ENCODE data around the gene KIF4A. TPM values are rescaled to one million over a fixed set of nuclear protein-coding genes. Genes with fewer than 3 reads are reported as not detected.

Gene KIF4A
- total RNA-seq, 1 experiment from 2014 or later = 36.2 TPM

- no peak overlapping the region for H3K27ac Mint-ChIP-seq
These were observed 137.5 kb downstream of the KIF4A start for GRCh38 chrX:70427365-70427764.

More at GRCh38 chrX:70427365-70427764, 137.5 kb downstream of the KIF4A start:
- no peak for DNase-seq (ENCODE audit: low spot score)
- Mint-ChIP-seq H3K36me3 (peaks cover 8% of the 10 kb centered on the region), H3K9me3 (no peaks in the 10 kb centered on the region), H3K4me1 (peaks cover 10% of the 10 kb centered on the region), H3K4me3 (no peak overlapping the region), H3K27me3 (ENCODE audit: low read depth) (no peaks in the 10 kb centered on the region; the same call in 1 of the 2 replicates)
- POLR2A ChIA-PET = no interaction called here
- ATAC-seq = no peak
- no peak for TF ChIP-seq IRF2 (CRISPR knock-in tag; IDR thresholded peaks at IDR 0.05; ENCODE audit: borderline replicate concordance, low read depth)
- TF ChIP-seq, protein P1, sequence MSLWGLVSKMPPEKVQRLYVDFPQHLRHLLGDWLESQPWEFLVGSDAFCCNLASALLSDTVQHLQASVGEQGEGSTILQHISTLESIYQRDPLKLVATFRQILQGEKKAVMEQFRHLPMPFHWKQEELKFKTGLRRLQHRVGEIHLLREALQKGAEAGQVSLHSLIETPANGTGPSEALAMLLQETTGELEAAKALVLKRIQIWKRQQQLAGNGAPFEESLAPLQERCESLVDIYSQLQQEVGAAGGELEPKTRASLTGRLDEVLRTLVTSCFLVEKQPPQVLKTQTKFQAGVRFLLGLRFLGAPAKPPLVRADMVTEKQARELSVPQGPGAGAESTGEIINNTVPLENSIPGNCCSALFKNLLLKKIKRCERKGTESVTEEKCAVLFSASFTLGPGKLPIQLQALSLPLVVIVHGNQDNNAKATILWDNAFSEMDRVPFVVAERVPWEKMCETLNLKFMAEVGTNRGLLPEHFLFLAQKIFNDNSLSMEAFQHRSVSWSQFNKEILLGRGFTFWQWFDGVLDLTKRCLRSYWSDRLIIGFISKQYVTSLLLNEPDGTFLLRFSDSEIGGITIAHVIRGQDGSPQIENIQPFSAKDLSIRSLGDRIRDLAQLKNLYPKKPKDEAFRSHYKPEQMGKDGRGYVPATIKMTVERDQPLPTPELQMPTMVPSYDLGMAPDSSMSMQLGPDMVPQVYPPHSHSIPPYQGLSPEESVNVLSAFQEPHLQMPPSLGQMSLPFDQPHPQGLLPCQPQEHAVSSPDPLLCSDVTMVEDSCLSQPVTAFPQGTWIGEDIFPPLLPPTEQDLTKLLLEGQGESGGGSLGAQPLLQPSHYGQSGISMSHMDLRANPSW (CRISPR knock-in tag; conservative IDR thresholded peaks at IDR 0.05; ENCODE audit: low read depth) = no peak
- TF ChIP-seq, protein P2, sequence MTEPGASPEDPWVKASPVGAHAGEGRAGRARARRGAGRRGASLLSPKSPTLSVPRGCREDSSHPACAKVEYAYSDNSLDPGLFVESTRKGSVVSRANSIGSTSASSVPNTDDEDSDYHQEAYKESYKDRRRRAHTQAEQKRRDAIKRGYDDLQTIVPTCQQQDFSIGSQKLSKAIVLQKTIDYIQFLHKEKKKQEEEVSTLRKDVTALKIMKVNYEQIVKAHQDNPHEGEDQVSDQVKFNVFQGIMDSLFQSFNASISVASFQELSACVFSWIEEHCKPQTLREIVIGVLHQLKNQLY (CRISPR knock-in tag; IDR thresholded peaks at IDR 0.05) = no peak
- TF ChIP-seq JAZF1 (CRISPR knock-in tag; IDR thresholded peaks at IDR 0.05) = no peak
- no peak for TF ChIP-seq NR2C2 (CRISPR knock-in tag; IDR thresholded peaks at IDR 0.05)
- TF ChIP-seq, protein P3, sequence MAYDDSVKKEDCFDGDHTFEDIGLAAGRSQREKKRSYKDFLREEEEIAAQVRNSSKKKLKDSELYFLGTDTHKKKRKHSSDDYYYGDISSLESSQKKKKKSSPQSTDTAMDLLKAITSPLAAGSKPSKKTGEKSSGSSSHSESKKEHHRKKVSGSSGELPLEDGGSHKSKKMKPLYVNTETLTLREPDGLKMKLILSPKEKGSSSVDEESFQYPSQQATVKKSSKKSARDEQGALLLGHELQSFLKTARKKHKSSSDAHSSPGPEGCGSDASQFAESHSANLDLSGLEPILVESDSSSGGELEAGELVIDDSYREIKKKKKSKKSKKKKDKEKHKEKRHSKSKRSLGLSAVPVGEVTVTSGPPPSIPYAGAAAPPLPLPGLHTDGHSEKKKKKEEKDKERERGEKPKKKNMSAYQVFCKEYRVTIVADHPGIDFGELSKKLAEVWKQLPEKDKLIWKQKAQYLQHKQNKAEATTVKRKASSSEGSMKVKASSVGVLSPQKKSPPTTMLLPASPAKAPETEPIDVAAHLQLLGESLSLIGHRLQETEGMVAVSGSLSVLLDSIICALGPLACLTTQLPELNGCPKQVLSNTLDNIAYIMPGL (CRISPR knock-in tag; IDR thresholded peaks at IDR 0.05) = no peak
- no peak for TF ChIP-seq ELF4 (CRISPR knock-in tag; IDR thresholded peaks at IDR 0.05; ENCODE audit: low read depth)
- TF ChIP-seq, protein P4, sequence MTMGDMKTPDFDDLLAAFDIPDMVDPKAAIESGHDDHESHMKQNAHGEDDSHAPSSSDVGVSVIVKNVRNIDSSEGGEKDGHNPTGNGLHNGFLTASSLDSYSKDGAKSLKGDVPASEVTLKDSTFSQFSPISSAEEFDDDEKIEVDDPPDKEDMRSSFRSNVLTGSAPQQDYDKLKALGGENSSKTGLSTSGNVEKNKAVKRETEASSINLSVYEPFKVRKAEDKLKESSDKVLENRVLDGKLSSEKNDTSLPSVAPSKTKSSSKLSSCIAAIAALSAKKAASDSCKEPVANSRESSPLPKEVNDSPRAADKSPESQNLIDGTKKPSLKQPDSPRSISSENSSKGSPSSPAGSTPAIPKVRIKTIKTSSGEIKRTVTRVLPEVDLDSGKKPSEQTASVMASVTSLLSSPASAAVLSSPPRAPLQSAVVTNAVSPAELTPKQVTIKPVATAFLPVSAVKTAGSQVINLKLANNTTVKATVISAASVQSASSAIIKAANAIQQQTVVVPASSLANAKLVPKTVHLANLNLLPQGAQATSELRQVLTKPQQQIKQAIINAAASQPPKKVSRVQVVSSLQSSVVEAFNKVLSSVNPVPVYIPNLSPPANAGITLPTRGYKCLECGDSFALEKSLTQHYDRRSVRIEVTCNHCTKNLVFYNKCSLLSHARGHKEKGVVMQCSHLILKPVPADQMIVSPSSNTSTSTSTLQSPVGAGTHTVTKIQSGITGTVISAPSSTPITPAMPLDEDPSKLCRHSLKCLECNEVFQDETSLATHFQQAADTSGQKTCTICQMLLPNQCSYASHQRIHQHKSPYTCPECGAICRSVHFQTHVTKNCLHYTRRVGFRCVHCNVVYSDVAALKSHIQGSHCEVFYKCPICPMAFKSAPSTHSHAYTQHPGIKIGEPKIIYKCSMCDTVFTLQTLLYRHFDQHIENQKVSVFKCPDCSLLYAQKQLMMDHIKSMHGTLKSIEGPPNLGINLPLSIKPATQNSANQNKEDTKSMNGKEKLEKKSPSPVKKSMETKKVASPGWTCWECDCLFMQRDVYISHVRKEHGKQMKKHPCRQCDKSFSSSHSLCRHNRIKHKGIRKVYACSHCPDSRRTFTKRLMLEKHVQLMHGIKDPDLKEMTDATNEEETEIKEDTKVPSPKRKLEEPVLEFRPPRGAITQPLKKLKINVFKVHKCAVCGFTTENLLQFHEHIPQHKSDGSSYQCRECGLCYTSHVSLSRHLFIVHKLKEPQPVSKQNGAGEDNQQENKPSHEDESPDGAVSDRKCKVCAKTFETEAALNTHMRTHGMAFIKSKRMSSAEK (CRISPR knock-in tag; IDR thresholded peaks at IDR 0.05; ENCODE audit: borderline replicate concordance) = no peak
- no peak for TF ChIP-seq NR1H2 (CRISPR knock-in tag; IDR thresholded peaks at IDR 0.05)
- no peak for TF ChIP-seq ZMAT4 (CRISPR knock-in tag; IDR thresholded peaks at IDR 0.05)
- TF ChIP-seq SOX15 (CRISPR knock-in tag; IDR thresholded peaks at IDR 0.05) = no peak
- TF ChIP-seq, protein P5, sequence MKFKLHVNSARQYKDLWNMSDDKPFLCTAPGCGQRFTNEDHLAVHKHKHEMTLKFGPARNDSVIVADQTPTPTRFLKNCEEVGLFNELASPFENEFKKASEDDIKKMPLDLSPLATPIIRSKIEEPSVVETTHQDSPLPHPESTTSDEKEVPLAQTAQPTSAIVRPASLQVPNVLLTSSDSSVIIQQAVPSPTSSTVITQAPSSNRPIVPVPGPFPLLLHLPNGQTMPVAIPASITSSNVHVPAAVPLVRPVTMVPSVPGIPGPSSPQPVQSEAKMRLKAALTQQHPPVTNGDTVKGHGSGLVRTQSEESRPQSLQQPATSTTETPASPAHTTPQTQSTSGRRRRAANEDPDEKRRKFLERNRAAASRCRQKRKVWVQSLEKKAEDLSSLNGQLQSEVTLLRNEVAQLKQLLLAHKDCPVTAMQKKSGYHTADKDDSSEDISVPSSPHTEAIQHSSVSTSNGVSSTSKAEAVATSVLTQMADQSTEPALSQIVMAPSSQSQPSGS (CRISPR knock-in tag; IDR thresholded peaks at IDR 0.05; ENCODE audit: borderline replicate concordance, low read depth) = no peak
- TF ChIP-seq IRF1 (CRISPR knock-in tag; IDR thresholded peaks at IDR 0.05) = no peak
- no peak for TF ChIP-seq RELA (CRISPR knock-in tag; IDR thresholded peaks at IDR 0.05; ENCODE audit: borderline replicate concordance)
- TF ChIP-seq ZSCAN18 (CRISPR knock-in tag; IDR thresholded peaks at IDR 0.05) = no peak
- no peak for TF ChIP-seq ERG (CRISPR knock-in tag; IDR thresholded peaks at IDR 0.05)
- TF ChIP-seq NFYB (CRISPR knock-in tag; conservative IDR thresholded peaks at IDR 0.05; ENCODE audit: low read depth) = no peak
- no peak for TF ChIP-seq ESRRA (CRISPR knock-in tag; IDR thresholded peaks at IDR 0.05; ENCODE audit: borderline replicate concordance)
- no peak for TF ChIP-seq ZNF423 (CRISPR knock-in tag; IDR thresholded peaks at IDR 0.05)
- TF ChIP-seq, protein P6, sequence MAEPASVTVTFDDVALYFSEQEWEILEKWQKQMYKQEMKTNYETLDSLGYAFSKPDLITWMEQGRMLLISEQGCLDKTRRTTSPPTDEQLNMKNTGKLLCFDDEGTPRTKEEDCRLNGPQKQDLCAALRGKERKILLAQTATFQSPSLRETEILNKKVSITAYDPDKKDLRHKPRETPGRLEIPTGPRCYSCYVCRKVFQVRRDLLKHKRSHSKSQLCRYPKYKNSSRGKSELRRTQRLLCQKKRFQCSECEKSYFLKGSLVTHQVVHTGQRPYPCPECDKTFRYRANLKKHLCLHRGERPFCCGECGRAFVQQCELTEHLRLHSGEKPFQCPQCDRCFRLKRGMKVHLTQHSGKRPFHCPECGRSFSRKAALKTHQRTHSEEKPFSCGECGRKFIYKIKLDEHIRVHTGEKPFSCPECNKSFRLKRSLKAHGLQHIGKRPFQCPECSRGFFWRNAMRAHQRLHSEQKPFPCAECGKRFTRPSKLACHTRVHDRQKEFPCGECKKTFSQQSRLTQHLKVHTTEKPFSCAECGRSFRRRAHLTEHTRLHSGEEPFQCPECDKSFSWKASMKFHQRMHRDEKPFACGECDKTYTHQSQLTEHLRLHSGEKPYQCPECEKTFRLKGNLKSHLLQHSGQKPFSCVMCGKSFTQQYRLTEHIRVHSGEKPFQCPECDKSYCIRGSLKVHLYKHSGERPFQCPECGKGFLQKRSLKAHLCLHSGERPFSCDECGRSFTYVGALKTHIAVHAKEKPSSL (CRISPR knock-in tag; conservative IDR thresholded peaks at IDR 0.05) = no peak
- CTCF ChIA-PET = no interaction called here
